ENCODE results near the gene FGFR3.

FGFR3 gene

GRCh38 chr4:1798580-1799386, 5.7 kb downstream of the FGFR3 start:
- H3K4me3 Mint-ChIP-seq = no peak overlapping the region
- no peak for DNase-seq (ENCODE audit: low spot score in 2 of 2)
- H3K27ac Mint-ChIP-seq = no peak overlapping the region
- no peak for ATAC-seq
- no peaks in the 10 kb centered on the region for H3K9me3 Mint-ChIP-seq
- no peaks in the 10 kb centered on the region for H3K36me3 Mint-ChIP-seq
- no peaks in the 10 kb centered on the region for H3K4me1 Mint-ChIP-seq

DNA sequence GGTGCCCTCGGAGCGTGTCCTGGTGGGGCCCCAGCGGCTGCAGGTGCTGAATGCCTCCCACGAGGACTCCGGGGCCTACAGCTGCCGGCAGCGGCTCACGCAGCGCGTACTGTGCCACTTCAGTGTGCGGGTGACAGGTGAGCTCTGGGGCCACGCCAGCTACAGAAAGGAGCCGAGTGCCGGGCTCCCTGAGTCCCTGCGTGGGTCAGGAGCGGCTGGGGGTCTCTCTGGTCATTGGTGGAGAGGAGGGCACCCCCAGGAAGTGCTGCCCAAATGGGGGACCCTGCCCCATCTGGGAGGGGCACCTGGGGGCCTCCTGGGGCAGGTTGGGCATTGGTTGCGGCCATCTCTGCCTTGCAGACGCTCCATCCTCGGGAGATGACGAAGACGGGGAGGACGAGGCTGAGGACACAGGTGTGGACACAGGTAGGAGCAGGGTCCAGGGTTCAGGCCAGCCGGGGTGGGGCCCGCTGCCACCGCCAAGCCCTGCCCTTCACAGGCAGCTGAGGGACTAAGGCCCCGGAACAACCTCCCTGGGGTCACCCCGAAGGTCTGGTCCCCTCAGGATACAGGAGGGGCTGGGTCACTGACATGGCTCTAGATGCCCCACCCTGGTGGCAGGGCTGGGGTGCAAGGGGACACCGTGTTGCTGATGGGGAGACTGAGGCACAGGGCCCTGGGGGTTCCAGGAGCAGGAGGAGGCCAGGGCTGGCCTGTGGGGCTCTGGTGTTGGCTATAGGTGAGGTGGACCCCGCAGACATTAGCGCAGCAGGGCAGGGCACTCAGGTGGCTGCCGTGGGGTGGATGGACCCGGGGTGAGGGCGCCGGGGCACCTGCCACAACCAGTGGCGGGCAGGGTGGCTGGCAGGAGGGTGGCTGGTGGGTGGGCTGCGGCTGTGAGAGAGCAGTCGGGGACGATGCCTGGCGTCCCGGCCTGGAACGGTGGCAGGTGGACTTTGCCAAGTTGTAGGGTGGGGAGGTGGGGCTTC, 6.6 kb downstream of the FGFR3 start:
- H3K36me3 Mint-ChIP-seq = no peaks in the 10 kb centered on the region
- no peak overlapping the region for H3K27ac Mint-ChIP-seq
- H3K9me3 Mint-ChIP-seq = no peaks in the 10 kb centered on the region
- no peak overlapping the region for H3K4me3 Mint-ChIP-seq
- no peaks in the 10 kb centered on the region for H3K4me1 Mint-ChIP-seq
- DNase-seq (ENCODE audit: low spot score in 2 of 2) = no peak
- no peak for ATAC-seq

DNA sequence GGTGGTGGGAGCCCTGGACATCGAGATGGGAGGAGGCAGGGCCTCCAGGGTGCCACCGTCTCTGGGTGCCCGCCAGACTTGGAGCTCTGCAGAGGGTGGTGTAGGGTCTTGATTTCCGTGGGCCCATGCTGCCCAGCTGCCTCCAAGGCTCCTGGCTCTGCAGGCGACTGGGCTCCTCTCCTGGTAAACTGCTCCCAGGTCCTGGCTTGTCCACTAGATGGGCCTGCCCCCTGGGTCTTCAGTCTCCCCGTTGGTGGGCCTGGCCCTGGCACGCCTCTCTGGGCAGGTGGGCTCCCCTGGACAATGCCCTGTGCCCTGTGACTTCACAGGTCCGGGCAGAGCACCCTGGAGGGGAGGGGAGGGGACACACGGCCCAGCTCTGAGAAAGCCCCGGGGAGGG, 7.7 kb downstream of the FGFR3 start:
- no peak for ATAC-seq
- no peak overlapping the region for H3K4me3 Mint-ChIP-seq
- H3K36me3 Mint-ChIP-seq = no peaks in the 10 kb centered on the region

DNA sequence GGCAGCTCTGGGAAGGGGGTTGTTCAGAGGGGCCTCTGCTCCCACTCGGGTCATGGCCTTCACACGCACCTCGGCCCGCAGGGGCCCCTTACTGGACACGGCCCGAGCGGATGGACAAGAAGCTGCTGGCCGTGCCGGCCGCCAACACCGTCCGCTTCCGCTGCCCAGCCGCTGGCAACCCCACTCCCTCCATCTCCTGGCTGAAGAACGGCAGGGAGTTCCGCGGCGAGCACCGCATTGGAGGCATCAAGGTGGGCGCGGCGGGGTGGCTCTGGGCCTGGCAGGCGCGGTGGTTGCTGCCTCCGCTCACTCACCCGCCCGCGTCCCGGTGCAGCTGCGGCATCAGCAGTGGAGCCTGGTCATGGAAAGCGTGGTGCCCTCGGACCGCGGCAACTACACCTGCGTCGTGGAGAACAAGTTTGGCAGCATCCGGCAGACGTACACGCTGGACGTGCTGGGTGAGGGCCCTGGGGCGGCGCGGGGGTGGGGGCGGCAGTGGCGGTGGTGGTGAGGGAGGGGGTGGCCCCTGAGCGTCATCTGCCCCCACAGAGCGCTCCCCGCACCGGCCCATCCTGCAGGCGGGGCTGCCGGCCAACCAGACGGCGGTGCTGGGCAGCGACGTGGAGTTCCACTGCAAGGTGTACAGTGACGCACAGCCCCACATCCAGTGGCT, 8.3 kb downstream of the FGFR3 start:
- Mint-ChIP-seq H3K27ac (no peak overlapping the region), H3K9me3 (no peaks in the 10 kb centered on the region), H3K4me3 (no peak overlapping the region), H3K4me1 (no peaks in the 10 kb centered on the region), H3K36me3 (no peaks in the 10 kb centered on the region)
- ATAC-seq (no peak), DNase-seq (ENCODE audit: low spot score in 2 of 2) (no peak)

More for the DNA sequence above, 7.7 kb downstream of the FGFR3 start:
- no peak for DNase-seq (ENCODE audit: low spot score in 2 of 2)
- Mint-ChIP-seq H3K27ac (no peak overlapping the region), H3K4me1 (no peaks in the 10 kb centered on the region), H3K9me3 (no peaks in the 10 kb centered on the region)

DNA sequence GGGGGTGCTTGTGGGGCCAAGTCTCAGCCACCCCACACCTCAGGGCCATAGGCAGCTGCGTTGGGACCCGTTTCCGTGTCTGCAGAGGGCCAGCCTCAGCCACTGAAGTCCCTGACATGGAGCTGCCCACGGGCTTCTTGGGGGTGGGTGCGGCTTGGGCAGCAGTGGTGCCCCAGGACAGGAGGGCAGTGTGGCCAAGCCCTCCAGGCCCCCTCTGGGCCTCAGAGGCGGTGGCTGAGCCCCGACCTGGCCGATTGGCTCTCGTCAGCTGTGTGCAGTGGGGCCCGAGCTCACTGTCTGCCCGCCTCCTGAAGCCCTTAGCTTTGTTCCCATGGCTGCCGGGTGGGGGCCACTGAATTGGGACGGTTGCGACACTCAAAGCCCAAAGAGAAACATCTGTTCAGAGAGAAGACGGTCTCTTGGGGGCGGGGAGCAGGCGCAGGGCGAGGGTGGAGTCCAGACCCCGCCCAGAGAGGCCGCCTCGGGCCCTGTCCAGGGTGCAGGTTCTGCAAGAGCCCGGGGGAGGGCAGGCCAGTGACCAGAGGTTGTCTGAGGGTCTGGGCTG, 9.1 kb downstream of the FGFR3 start:
- no peaks in the 10 kb centered on the region for H3K9me3 Mint-ChIP-seq
- DNase-seq (ENCODE audit: low spot score in 2 of 2) = no peak
- H3K4me3 Mint-ChIP-seq = no peak overlapping the region
- H3K27ac Mint-ChIP-seq = no peak overlapping the region
- no peaks in the 10 kb centered on the region for H3K36me3 Mint-ChIP-seq
- no peak for ATAC-seq
- no peaks in the 10 kb centered on the region for H3K4me1 Mint-ChIP-seq

- ATAC-seq (no peak), DNase-seq (ENCODE audit: low spot score in 2 of 2) (no peak)
- Mint-ChIP-seq H3K36me3 (no peaks in the 10 kb centered on the region), H3K27ac (no peak overlapping the region), H3K9me3 (no peaks in the 10 kb centered on the region), H3K4me1 (no peaks in the 10 kb centered on the region), H3K4me3 (no peak overlapping the region)
These were observed 9.8 kb downstream of the FGFR3 start for GRCh38 chr4:1802720-1803522.

GRCh38 chr4:1803523-1804423, 10.7 kb downstream of the FGFR3 start:
- DNase-seq (ENCODE audit: low spot score in 2 of 2) (no peak), ATAC-seq (no peak)
- Mint-ChIP-seq H3K36me3 (no peaks in the 10 kb centered on the region), H3K27ac (no peak overlapping the region), H3K4me3 (no peak overlapping the region), H3K9me3 (no peaks in the 10 kb centered on the region), H3K4me1 (no peaks in the 10 kb centered on the region)

GRCh38 chr4:1804638-1805492, 11.8 kb downstream of the FGFR3 start:
- no peaks in the 10 kb centered on the region for H3K4me1 Mint-ChIP-seq

DNA sequence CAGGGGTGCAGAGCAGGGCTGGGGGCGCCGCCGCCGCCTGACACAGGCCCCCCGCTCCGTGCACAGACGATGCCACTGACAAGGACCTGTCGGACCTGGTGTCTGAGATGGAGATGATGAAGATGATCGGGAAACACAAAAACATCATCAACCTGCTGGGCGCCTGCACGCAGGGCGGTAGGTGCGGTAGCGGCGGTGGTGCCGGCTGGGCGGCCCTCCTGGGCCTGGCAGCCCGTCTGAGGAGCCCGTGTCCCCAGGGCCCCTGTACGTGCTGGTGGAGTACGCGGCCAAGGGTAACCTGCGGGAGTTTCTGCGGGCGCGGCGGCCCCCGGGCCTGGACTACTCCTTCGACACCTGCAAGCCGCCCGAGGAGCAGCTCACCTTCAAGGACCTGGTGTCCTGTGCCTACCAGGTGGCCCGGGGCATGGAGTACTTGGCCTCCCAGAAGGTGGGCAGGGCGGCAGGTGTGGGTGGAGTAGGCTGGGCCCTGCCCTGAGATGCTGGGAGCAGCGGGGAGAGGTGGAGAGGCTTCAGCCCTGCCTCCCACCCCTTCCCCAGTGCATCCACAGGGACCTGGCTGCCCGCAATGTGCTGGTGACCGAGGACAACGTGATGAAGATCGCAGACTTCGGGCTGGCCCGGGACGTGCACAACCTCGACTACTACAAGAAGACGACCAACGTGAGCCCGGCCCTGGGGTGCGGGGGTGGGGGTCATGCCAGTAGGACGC, 12.6 kb downstream of the FGFR3 start:
- H3K27ac Mint-ChIP-seq = no peak overlapping the region
- H3K36me3 Mint-ChIP-seq = no peaks in the 10 kb centered on the region
- ATAC-seq (no peak), DNase-seq (ENCODE audit: low spot score in 2 of 2) (no peak)
- H3K9me3 Mint-ChIP-seq = no peaks in the 10 kb centered on the region
- no peaks in the 10 kb centered on the region for H3K4me1 Mint-ChIP-seq
- no peak overlapping the region for H3K4me3 Mint-ChIP-seq

More at GRCh38 chr4:1804638-1805492, 11.8 kb downstream of the FGFR3 start:
- Mint-ChIP-seq H3K4me3 (no peak overlapping the region), H3K27ac (no peak overlapping the region), H3K36me3 (no peaks in the 10 kb centered on the region), H3K9me3 (no peaks in the 10 kb centered on the region)
- ATAC-seq = no peak
- no peak for DNase-seq (ENCODE audit: low spot score in 2 of 2)

DNA sequence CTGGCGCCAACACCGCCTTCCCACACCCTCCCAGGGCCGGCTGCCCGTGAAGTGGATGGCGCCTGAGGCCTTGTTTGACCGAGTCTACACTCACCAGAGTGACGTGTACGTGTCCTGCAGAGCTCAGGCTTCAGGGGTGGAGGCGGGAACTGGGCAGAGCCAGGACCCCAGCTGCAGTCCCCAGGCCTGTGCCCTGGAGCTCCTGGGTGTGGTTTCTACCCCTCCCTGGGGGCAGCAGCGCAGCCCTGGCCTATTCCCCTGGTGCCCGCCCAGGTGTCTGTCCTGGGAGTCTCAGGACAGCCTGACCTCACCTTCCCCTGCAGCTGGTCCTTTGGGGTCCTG, 13.1 kb downstream of the FGFR3 start:
- Mint-ChIP-seq H3K9me3 (no peaks in the 10 kb centered on the region), H3K36me3 (peaks cover under 1% of the 10 kb centered on the region), H3K4me3 (no peak overlapping the region), H3K4me1 (no peaks in the 10 kb centered on the region), H3K27ac (no peak overlapping the region)
- no peak for DNase-seq (ENCODE audit: low spot score in 2 of 2)
- no peak for ATAC-seq

GRCh38 chr4:1806596-1807331, 13.7 kb downstream of the FGFR3 start:
- no peaks in the 10 kb centered on the region for H3K9me3 Mint-ChIP-seq

GRCh38 chr4:1807332-1807777, 14.3 kb downstream of the FGFR3 start:
- no peak for ATAC-seq
- no peaks in the 10 kb centered on the region for H3K9me3 Mint-ChIP-seq
- no peak for DNase-seq (ENCODE audit: low spot score in 2 of 2)
- H3K36me3 Mint-ChIP-seq = peaks cover 11% of the 10 kb centered on the region
- H3K27ac Mint-ChIP-seq = no peak overlapping the region
- H3K4me1 Mint-ChIP-seq = no peaks in the 10 kb centered on the region
- no peak overlapping the region for H3K4me3 Mint-ChIP-seq

More at GRCh38 chr4:1806596-1807331, 13.7 kb downstream of the FGFR3 start:
- Mint-ChIP-seq H3K27ac (no peak overlapping the region), H3K4me3 (no peak overlapping the region), H3K36me3 (peaks cover 6% of the 10 kb centered on the region), H3K4me1 (no peaks in the 10 kb centered on the region)
- no peak for DNase-seq (ENCODE audit: low spot score in 2 of 2)
- no peak for ATAC-seq
